Glutamatergic neuron (in vitro differentiated cells): ENCODE results near the gene ZDHHC17. TPM values are rescaled to one million over a fixed set of nuclear protein-coding genes. Genes with fewer than 3 reads are reported as not detected.

Source experiments
- DNase-seq: peaks from one replicate; pipeline ENCODE4 v3.0.0; 2022
- H3K27ac Mint-ChIP-seq: one replicate; pipeline ENCODE4 v1.8.0; 2020; ENCODE audit warnings: mild to moderate bottlenecking, mixed read lengths, inconsistent platforms; ENCODE audit not compliant: unreplicated experiment
- H3K27me3 Mint-ChIP-seq: one replicate; pipeline ENCODE4 v1.8.0; 2020; ENCODE audit warnings: mild to moderate bottlenecking, moderate library complexity, mixed read lengths, inconsistent platforms; ENCODE audit not compliant: unreplicated experiment
- H3K36me3 Mint-ChIP-seq: one replicate; pipeline ENCODE4 v1.8.0; 2020; ENCODE audit warnings: mild to moderate bottlenecking, mixed read lengths, inconsistent platforms; ENCODE audit not compliant: unreplicated experiment
- H3K4me1 Mint-ChIP-seq: one replicate; pipeline ENCODE4 v1.8.0; 2020; ENCODE audit warnings: mild to moderate bottlenecking, low read depth, mixed read lengths, inconsistent platforms; ENCODE audit not compliant: unreplicated experiment
- H3K4me3 Mint-ChIP-seq: one replicate; pipeline ENCODE4 v1.8.0; 2020; ENCODE audit warnings: mild to moderate bottlenecking, mixed read lengths, inconsistent platforms; ENCODE audit not compliant: unreplicated experiment
- H3K9me3 Mint-ChIP-seq: one replicate; pipeline ENCODE4 v1.8.0; 2020; ENCODE audit warnings: mild to moderate bottlenecking, moderate library complexity, mixed read lengths, inconsistent platforms; ENCODE audit not compliant: unreplicated experiment
- CTCF ChIP-seq: fragments of 200-600 bp; sonication (generic); IDR thresholded peaks from one replicate; pipeline ENCODE4 v1.5.0; 2021; ENCODE audit not compliant: partially characterized antibody, unreplicated experiment
- total RNA-seq: library from RNA; stranded (reverse); fragmentation: NEBNext Ultra II Directional; extraction: Animal tissue kit (Norgen Biotek cat#: 25700); gene quantifications from one replicate; pipeline ENCODE4 v1.2.1, GENCODE V29; 2021; ENCODE audit not compliant: unreplicated experiment

The ZDHHC17 gene
- total RNA-seq, 1 donor from 2014 or later, result 95.5 TPM

- peak; percentile 40 for DNase-seq
- H3K4me3 Mint-ChIP-seq, result peak overlapping the region; percentile 99
- peaks cover 8% of the 10 kb centered on the region for H3K4me1 Mint-ChIP-seq
- H3K36me3 Mint-ChIP-seq, result no peaks in the 10 kb centered on the region
- peak overlapping the region; percentile 91 for H3K27ac Mint-ChIP-seq
- peak; percentile 34 for TF ChIP-seq CTCF
- peaks cover 4% of the 10 kb centered on the region for H3K9me3 Mint-ChIP-seq
- H3K27me3 Mint-ChIP-seq, result peaks cover 7% of the 10 kb centered on the region
Measured at GRCh38 chr12:76878099-76878898, 114.4 kb downstream of the ZDHHC17 start.

- H3K27me3 Mint-ChIP-seq, result peaks cover 7% of the 10 kb centered on the region
Measured at GRCh38 chr12:76878899-76879709, 115.2 kb downstream of the ZDHHC17 start, which contains the start of gene CSRP2. TSS of gene CSRP2 (minus strand) at chr12:76879019. CDS start at chr12:76866260, 12,759 bp downstream.

GRCh38 chr12:76879710-76880518 is 116.0 kb downstream of the ZDHHC17 start:
- peaks cover 7% of the 10 kb centered on the region for H3K27me3 Mint-ChIP-seq
- peaks cover 15% of the 10 kb centered on the region for H3K4me1 Mint-ChIP-seq
- peak overlapping the region; percentile 95 for H3K27ac Mint-ChIP-seq
- H3K9me3 Mint-ChIP-seq, result peaks cover 3% of the 10 kb centered on the region
- no peak for TF ChIP-seq CTCF
- H3K4me3 Mint-ChIP-seq, result peak overlapping the region; percentile 94
- no peaks in the 10 kb centered on the region for H3K36me3 Mint-ChIP-seq
- peak; percentile 42 for DNase-seq

More at GRCh38 chr12:76878899-76879709, 115.2 kb downstream of the ZDHHC17 start, which contains the start of gene CSRP2:
- TF ChIP-seq CTCF, result peak; percentile 3
- peaks cover 14% of the 10 kb centered on the region for H3K4me1 Mint-ChIP-seq
- no peaks in the 10 kb centered on the region for H3K36me3 Mint-ChIP-seq
- H3K27ac Mint-ChIP-seq, result peak within 1 kb of the TSS; percentile 95
- H3K9me3 Mint-ChIP-seq, result peaks cover 3% of the 10 kb centered on the region
- DNase-seq, result peak; percentile 89
- peak within 1 kb of the TSS; percentile 99 for H3K4me3 Mint-ChIP-seq

- DNase-seq, result no peak
- peaks cover 15% of the 10 kb centered on the region for H3K4me1 Mint-ChIP-seq
- peak overlapping the region; percentile 3 for H3K4me3 Mint-ChIP-seq
- no peaks in the 10 kb centered on the region for H3K36me3 Mint-ChIP-seq
- TF ChIP-seq CTCF, result no peak
- peaks cover 7% of the 10 kb centered on the region for H3K27me3 Mint-ChIP-seq
- peaks cover 3% of the 10 kb centered on the region for H3K9me3 Mint-ChIP-seq
- no peak overlapping the region for H3K27ac Mint-ChIP-seq
Measured at GRCh38 chr12:76880519-76881023, 116.7 kb downstream of the ZDHHC17 start.
